Stimulated activated CD8-positive, alpha-beta memory T cell treated with anti-CD3 and anti-CD28 coated beads, Interleukin-12 subunit alpha, Interleukin-12 subunit beta, amount 100 ng/mL, for 24 hours (primary cell): ENCODE data around the gene SLC43A3.
A peak's percentile ranks its signal among the peaks of the same experiment; 100 is the strongest.

Experiments used
- DNase-seq: peaks from one replicate; pipeline ENCODE4 v3.0.0-alpha.2; 2020; ENCODE audit errors: extremely low read depth

SLC43A3 gene

GRCh38 chr11:57426929-57427726, at the start of gene SLC43A3:
TSS of gene SLC43A3 (minus strand) at chr11:57427121. CDS start at chr11:57426172, 949 bp downstream.
- peak; percentile 52 for DNase-seq

- no peak for DNase-seq
Observed at GRCh38 chr11:57476047-57476756, 49.3 kb upstream of the SLC43A3 start.

GRCh38 chr11:57475671-57476046, 48.7 kb upstream of the SLC43A3 start:
- no peak for DNase-seq

GRCh38 chr11:57475191-57475590, 48.3 kb upstream of the SLC43A3 start:
- DNase-seq, result no peak

GRCh38 chr11:57474803-57475115, 47.8 kb upstream of the SLC43A3 start:
- no peak for DNase-seq

GRCh38 chr11:57474017-57474802, 47.3 kb upstream of the SLC43A3 start:
- no peak for DNase-seq

- no peak for DNase-seq
Observed at GRCh38 chr11:57473285-57473841, 46.4 kb upstream of the SLC43A3 start.

- DNase-seq, result no peak
Observed at GRCh38 chr11:57471496-57471895, 44.6 kb upstream of the SLC43A3 start.

- DNase-seq, result no peak
Observed at GRCh38 chr11:57469268-57469667, 42.3 kb upstream of the SLC43A3 start.

- no peak for DNase-seq
Observed at GRCh38 chr11:57468276-57468675, 41.4 kb upstream of the SLC43A3 start.

- no peak for DNase-seq
Observed at GRCh38 chr11:57467508-57468157, 40.7 kb upstream of the SLC43A3 start.

- no peak for DNase-seq
Observed at GRCh38 chr11:57466680-57467079, 39.8 kb upstream of the SLC43A3 start.

GRCh38 chr11:57464539-57465181, 37.7 kb upstream of the SLC43A3 start:
- DNase-seq, result no peak

- DNase-seq, result no peak
Observed at GRCh38 chr11:57463671-57464538, 37.0 kb upstream of the SLC43A3 start.

GRCh38 chr11:57462597-57462996, 35.7 kb upstream of the SLC43A3 start:
- no peak for DNase-seq

GRCh38 chr11:57461841-57462489, 35.0 kb upstream of the SLC43A3 start:
- no peak for DNase-seq

GRCh38 chr11:57460758-57461749, 34.1 kb upstream of the SLC43A3 start:
- no peak for DNase-seq

GRCh38 chr11:57460022-57460757, 33.3 kb upstream of the SLC43A3 start, which contains the start of gene RTN4RL2:
TSS of gene RTN4RL2 (plus strand) at chr11:57460528. CDS start at chr11:57460866, 338 bp downstream.
- DNase-seq, result no peak
